HG02763 (cell line): ENCODE results near the gene AP3S1.
"Not testable (repeated sequence)": the region's sequence is repeated elsewhere in the genome, so short reads cannot be mapped to it uniquely, and the experiment has no call there.

Experiments used
- ATAC-seq: cut with Tn5 transposase; IDR thresholded peaks from one replicate; pipeline ENCODE4 v1.9.1; 2021; ENCODE audit warnings: mild to moderate bottlenecking, moderate library complexity; ENCODE audit not compliant: unreplicated experiment

Gene AP3S1

GRCh38 chr5:115859378-115859777, 17.6 kb downstream of the AP3S1 start:
- ATAC-seq, result no peak

- no peak for ATAC-seq
These were observed 27.6 kb downstream of the AP3S1 start for GRCh38 chr5:115869256-115869795.

DNA sequence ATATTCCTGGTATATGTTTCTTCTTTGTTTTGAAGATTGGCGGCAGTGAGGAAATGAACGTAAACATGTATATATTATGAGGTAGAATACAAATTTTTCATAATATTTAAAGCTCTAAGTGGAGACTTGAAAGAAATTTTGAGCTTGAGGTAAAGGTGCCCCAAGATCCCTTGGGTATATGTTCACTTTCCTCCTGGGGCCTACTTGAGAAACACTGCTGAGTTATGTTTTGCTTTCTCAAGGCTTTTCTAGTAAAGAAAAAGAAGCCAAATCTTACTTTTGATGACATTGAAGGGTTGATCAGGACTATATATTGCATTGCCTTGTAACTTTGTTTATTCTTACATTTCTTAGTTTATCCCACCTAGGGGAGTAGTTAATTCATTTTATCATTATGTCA, 30.7 kb downstream of the AP3S1 start:
- no peak for ATAC-seq

- no peak for ATAC-seq
These were observed 31.7 kb downstream of the AP3S1 start for GRCh38 chr5:115873392-115873791.

- no peak for ATAC-seq
These were observed 33.7 kb downstream of the AP3S1 start for GRCh38 chr5:115875447-115875846.

- ATAC-seq, result not testable (repeated sequence)
These were observed 35.6 kb downstream of the AP3S1 start for GRCh38 chr5:115877342-115877741.

GRCh38 chr5:115882434-115882833, 40.7 kb downstream of the AP3S1 start:
- ATAC-seq, result not testable (repeated sequence)

- no peak for ATAC-seq
These were observed 43.0 kb downstream of the AP3S1 start for GRCh38 chr5:115884704-115885103.

DNA sequence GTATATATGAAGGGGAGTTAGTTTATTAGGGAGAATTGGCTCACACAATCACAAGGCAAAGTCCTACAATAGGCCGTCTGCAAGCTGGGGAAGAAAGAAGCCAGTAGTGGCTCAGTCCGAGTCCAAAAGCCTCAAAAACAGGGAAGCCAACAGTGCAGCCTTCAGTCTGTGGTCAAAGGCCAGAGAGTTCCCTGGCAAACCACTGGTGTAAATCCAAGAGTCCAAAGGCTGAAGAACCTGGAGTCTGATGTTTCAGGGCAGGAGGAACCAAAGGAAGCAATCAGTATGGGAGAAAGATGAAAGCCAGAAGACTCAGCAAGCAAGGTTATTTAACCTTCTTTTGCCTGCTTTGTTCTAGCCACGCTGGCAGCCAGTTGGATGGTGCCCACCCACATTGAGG, 43.5 kb downstream of the AP3S1 start:
- ATAC-seq, result not testable (repeated sequence)

- no peak for ATAC-seq
These were observed 46.3 kb downstream of the AP3S1 start for GRCh38 chr5:115888027-115888426.

GRCh38 chr5:115892021-115892420, 50.3 kb downstream of the AP3S1 start:
- no peak for ATAC-seq

- no peak for ATAC-seq
These were observed 52.6 kb downstream of the AP3S1 start for GRCh38 chr5:115894342-115894741.

- no peak for ATAC-seq
These were observed 54.1 kb downstream of the AP3S1 start for GRCh38 chr5:115895821-115896220.

GRCh38 chr5:115898656-115899055, 56.9 kb downstream of the AP3S1 start:
- ATAC-seq, result no peak

DNA sequence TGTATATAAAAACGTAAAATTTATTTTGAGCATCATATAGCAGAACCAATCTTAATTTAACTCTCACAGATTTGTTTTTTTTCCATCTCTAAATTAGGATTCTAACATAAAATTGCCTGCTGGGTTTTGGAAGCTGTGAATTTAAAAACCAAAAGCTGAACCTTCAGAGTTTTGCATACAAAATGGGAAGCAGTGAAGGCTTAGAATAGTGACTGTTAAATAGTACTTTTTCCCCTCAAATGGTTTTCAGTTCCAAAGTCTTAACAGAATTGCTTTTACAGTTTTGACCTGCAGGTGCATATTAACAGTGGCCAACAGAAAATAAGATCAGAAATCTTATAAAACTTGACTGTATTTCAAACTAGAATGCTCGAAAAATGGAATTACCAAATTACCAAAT, 65.4 kb downstream of the AP3S1 start:
- no peak for ATAC-seq

DNA sequence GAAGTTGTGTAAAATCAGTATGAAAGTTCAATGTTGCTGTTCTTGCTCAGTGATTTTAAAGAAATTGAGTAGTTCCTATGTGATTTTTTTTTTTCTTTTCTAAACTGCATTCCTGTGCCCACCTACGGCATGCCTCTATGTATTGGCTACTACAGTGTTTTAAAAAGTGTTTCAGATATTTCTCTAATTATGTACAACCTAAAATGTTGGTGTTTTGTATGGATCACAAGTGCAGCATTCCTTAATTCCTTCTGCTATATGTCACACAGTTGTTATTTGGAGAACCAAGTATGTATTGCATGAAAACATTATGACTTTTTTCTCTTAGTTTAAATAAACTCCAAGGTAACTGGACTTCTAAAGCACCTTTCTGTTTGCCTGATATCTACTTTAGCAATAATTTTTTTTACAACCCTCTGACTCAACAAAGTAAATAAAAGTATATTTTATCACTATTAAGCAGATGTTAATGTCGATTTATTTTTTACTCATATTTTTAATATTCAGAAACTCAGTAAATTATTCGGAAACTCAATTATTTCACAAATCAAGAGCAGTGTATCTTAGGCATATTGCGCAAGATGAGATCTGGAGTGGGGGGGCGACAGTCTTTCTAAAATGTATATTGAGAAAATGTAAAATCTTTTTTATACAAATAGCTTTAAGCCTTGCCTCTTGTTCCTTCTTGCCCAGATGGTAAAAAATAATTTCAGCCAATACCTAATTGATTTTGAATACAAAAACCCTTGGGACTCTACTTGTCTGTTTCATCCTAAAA, 72.1 kb downstream of the AP3S1 start:
- not testable (repeated sequence) for ATAC-seq

DNA sequence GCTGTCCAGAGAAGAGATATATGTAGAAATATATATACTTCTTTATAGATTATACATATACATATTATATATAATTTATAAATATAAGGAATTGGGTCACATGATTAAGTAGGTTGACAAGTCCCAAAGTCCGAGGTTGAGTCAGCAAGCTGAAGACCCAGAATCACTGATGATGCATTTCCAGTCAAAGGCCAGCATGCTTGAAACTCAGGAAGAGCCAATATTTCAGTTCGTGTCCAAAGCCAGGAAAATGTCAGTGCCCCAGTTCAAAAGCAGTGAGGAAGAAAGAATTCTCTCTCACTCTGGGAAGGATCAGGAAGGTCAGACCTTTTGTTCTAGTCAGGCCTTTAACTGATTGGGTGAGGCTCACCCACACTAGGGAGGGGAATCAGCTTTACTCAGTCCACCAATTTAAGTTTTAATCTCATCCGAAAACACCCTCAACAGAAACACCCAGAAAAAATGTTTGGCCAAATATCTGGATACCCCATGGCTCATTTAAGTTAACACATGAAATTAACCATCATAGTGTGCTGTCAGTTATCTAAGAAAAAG, 78.5 kb downstream of the AP3S1 start:
- no peak for ATAC-seq

GRCh38 chr5:115928578-115929407, 87.1 kb downstream of the AP3S1 start:
- not testable (repeated sequence) for ATAC-seq

GRCh38 chr5:115930171-115930570, 88.4 kb downstream of the AP3S1 start:
- ATAC-seq, result not testable (repeated sequence)

DNA sequence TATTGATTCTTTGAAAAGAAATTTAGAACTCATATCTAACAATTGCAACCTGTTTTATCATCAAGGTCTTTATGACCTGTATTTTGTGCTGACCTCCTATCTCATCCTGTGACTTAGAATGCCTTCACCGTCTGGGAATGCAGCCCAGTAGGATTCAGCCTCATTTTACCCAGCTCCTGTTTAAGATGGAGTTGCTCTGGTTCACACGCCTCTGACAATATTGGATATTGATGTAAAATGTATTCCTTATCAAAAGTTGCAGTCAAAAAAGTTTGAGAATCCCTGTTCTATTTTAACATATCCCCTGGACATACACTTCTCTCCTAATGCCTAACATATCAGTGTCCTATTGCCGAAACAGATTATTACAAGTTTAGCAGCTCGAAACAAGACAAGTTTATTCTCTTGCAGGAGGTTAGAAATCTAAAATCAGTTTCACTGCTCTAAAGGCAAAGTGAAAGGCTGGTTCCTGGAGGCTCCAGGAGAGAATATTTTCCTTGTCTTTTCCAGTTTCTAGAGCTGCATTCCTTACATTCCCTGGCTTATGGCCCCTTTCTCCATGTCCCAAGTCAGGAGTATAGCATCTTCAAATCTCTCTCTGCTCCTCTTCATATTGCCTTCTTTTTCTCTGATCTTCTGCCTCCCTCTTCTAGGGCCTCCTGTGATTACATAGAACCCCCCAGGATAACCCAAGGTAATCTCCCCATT, 89.0 kb downstream of the AP3S1 start:
- no peak for ATAC-seq

- ATAC-seq, result no peak
These were observed 91.3 kb downstream of the AP3S1 start for GRCh38 chr5:115932991-115933390.
